Thoracic aorta (tissue), 2 donors: ENCODE data around the gene VGLL4. TPM values are rescaled to one million over a fixed set of nuclear protein-coding genes. Genes with fewer than 3 reads are reported as not detected.

ENCODE experiments used
- ATAC-seq: fragments of 150-250 bp; one replicate; pipeline ENCODE4 v1.8.0; 2017; ENCODE audit warnings: low read depth; ENCODE audit not compliant: insufficient number of reproducible peaks, low FRiP score
- DNase-seq: peaks from one replicate; pipeline ENCODE4 v3.0.0-alpha.2; 2020; ENCODE audit warnings: low spot score
- H3K27ac ChIP-seq, 2 donors: fragments of 200-600 bp; sonication (generic); 1 replicate in 1 of 2; 2 replicates in 1 of 2; pipeline ENCODE4 v1.5.1; 2016; ENCODE audit warnings: mild to moderate bottlenecking in 2 of 2, moderate library complexity in 2 of 2
- H3K27me3 ChIP-seq: fragments of 200-600 bp; sonication (generic); replicated peaks from 2 replicates; pipeline ENCODE4 v1.6.0; 2016; ENCODE audit warnings: mild to moderate bottlenecking; ENCODE audit not compliant: insufficient read depth
- H3K36me3 ChIP-seq: fragments of 200-600 bp; sonication (generic); one replicate; pipeline ENCODE4 v1.5.1; 2016
- H3K4me1 ChIP-seq, 2 donors: fragments of 200-600 bp; sonication (generic); 1 replicate in 1 of 2; 2 replicates in 1 of 2; pipeline versions ENCODE4 v1.5.1 to v1.6.0; 2016; ENCODE audit warnings: low read depth in 2 of 2, mild to moderate bottlenecking in 1 of 2; ENCODE audit not compliant: control insufficient read depth in 1 of 2
- H3K4me3 ChIP-seq: fragments of 200-600 bp; sonication (generic); 2 replicates; pipeline ENCODE4 v1.5.1; 2016; ENCODE audit warnings: mild to moderate bottlenecking
- H3K9me3 ChIP-seq: fragments of 200-600 bp; sonication (generic); 2 replicates; pipeline ENCODE4 v1.5.1; 2016
- total RNA-seq, 2 donors: library from RNA; depleted of rRNA; stranded (reverse); fragments of >200 nt; gene quantifications; one replicate each; pipeline versions ENCODE4 v1.1.0 to v1.2.3, GENCODE V29; 2016
- TF ChIP-seq, protein P1 (sequence below): fragments of 200-600 bp; sonication (generic); IDR thresholded peaks from one replicate; pipeline ENCODE4 v1.5.1; 2019; ENCODE audit warnings: antibody characterized with exemption

The VGLL4 gene
- total RNA-seq, 2 donors from 2014 or later = 113 to 114 TPM

DNA sequence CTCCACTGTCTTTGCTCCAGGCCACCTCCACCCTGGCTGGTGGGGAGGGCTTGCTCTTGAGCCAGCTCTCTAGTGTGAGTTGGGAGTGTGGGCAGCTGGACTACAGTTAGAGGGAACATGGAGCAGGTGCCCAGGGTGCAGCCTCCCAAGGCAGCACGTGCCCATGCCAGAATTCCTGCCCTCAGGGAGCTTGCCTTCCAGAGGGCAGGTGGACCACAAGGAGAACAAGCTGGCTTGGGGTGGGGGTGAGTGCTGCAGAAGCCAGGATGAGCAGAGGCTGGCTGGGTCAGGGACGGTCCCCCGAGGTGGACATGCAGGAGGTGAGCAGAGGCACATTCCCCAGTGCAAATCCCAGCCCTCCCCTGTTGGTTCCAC lies 89.5 kb downstream of the VGLL4 start:
- Histone ChIP-seq H3K4me3 (peak overlapping the region; percentile 9), H3K9me3 (no peaks in the 10 kb centered on the region), H3K27ac (peak overlapping the region; percentile 75 to 87), H3K27me3 (no peaks in the 10 kb centered on the region), H3K4me1 (peaks cover 50 to 64% of the 10 kb centered on the region in 2 donors), H3K36me3 (no peaks in the 10 kb centered on the region)
- no peak for ATAC-seq
- TF ChIP-seq, protein P1, sequence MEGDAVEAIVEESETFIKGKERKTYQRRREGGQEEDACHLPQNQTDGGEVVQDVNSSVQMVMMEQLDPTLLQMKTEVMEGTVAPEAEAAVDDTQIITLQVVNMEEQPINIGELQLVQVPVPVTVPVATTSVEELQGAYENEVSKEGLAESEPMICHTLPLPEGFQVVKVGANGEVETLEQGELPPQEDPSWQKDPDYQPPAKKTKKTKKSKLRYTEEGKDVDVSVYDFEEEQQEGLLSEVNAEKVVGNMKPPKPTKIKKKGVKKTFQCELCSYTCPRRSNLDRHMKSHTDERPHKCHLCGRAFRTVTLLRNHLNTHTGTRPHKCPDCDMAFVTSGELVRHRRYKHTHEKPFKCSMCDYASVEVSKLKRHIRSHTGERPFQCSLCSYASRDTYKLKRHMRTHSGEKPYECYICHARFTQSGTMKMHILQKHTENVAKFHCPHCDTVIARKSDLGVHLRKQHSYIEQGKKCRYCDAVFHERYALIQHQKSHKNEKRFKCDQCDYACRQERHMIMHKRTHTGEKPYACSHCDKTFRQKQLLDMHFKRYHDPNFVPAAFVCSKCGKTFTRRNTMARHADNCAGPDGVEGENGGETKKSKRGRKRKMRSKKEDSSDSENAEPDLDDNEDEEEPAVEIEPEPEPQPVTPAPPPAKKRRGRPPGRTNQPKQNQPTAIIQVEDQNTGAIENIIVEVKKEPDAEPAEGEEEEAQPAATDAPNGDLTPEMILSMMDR = no peak
- DNase-seq = no peak

DNA sequence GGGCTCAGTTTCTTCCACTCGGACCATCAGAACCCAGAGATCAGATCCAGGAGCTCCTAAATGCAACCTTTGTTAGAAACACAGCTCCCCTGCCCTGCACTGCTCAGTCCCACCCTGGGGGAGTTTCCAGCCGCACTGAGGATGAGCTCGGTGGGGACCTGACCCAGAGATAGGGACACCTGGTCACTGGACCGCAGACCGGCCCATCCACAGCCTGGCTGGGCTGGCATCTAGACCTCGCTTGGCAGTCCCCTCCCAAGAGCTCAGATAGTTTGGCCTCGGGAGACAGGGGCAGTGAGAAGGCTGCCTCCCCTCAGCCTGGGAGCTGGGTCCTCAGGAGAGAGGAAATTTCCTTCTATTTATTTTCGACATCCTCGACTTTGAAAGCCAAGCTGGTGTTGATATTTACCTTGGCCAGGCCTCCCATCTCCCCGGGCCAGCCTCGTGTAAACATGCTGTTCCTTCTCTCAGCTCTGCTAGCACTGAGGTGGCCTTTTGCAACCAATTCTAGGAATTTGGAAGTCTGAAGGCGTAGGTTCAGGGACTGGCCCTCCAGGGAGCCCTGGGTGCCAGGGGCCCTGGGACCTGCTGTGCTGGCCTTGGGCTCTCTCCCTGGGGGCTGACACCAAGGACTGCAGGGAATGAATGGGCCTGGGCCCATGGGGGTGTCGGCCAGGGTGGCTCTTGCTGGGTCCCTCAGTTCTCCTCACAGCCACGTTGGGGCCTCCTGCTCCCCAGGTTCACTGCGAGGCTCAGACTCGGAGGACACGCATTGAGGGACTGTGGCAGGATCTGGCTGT lies 90.1 kb downstream of the VGLL4 start:
- no peaks in the 10 kb centered on the region for H3K27me3 ChIP-seq
- DNase-seq (no peak), ATAC-seq (peak; percentile 74)
- H3K36me3 ChIP-seq = no peaks in the 10 kb centered on the region
- H3K27ac ChIP-seq = peak overlapping the region; percentile 75 to 87
- peak overlapping the region; percentile 9 for H3K4me3 ChIP-seq
- TF ChIP-seq, protein P1 = no peak
- H3K4me1 ChIP-seq = peaks cover 51 to 63% of the 10 kb centered on the region in 2 donors
- H3K9me3 ChIP-seq = no peaks in the 10 kb centered on the region

DNA sequence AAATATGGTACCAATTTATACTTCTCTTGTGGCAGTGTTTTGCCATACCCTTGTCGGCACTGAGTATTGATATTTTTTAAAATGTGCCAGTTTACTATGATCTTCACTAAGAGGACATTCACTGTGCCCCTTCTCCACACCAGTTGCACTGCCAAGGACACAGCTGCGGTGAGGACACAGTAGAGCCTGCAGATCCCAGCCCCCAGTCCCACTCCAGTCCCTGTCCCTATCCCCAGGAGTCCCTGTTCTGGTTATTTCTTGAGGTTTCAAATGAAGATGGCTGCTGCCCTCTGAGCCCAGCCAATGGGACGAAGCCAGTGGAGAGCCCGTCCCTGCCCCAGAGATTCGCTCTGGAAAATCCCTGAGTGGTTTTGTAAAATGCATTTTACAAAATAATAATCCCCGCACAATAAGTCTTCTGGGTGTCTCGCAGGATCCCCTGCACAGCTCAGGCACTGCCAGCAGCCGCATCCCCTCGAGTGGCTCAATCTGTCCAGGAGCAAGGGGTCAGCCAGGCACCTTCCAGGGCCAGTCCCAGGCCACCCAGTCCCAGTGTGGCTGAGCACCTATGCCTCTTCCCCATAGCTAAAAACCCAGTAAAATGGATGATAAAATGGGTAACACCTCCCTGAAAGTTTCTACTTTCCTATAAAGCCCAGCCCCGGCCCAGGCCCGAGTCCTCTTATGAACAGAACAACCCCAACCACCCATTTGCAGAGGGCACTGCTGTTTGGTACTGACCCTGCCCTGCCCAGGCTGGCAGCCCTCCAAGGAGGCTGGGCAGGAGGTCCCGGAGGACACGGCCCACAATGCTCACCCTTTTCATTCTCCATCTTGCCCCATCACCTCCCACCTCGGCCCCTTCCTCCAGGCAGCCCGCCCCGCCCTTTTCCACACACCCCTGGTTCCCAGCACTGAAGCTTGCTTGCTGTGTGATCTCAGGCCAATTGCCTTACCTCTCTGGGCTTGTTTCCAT lies 91.1 kb downstream of the VGLL4 start:
- H3K4me3 ChIP-seq = no peak overlapping the region
- peak overlapping the region; percentile 75 to 87 for H3K27ac ChIP-seq
- no peak for DNase-seq
- no peaks in the 10 kb centered on the region for H3K36me3 ChIP-seq
- H3K4me1 ChIP-seq = peaks cover 46 to 52% of the 10 kb centered on the region in 2 donors
- no peaks in the 10 kb centered on the region for H3K27me3 ChIP-seq
- TF ChIP-seq, protein P1 = no peak
- H3K9me3 ChIP-seq = no peaks in the 10 kb centered on the region
- no peak for ATAC-seq

DNA sequence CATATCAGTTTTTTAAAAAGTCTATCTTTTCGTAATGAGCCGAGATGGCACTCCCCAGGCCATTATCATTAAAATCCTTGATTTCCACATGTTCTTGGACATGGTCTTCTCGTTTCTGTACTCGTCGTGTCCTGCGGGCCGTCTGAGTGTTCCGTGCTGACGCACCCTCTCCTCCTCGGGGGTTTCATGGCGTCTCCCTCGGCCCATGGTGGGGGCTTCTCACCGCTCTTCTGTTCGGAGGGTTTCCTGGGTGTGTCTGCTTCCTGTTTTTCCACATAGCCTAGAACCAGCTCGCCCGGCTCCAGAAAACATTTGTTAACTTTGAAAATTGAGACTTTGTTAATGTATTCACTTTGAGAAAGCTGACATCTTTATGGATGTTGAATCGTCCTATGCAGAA lies 92.7 kb downstream of the VGLL4 start:
- ATAC-seq (no peak), DNase-seq (no peak)
- TF ChIP-seq, protein P1 = no peak
- no peaks in the 10 kb centered on the region for H3K36me3 ChIP-seq
- peaks cover 31 to 37% of the 10 kb centered on the region in 2 donors for H3K4me1 ChIP-seq
- no peaks in the 10 kb centered on the region for H3K27me3 ChIP-seq
- no peaks in the 10 kb centered on the region for H3K9me3 ChIP-seq
- H3K4me3 ChIP-seq = no peak overlapping the region
- H3K27ac ChIP-seq = no peak overlapping the region

DNA sequence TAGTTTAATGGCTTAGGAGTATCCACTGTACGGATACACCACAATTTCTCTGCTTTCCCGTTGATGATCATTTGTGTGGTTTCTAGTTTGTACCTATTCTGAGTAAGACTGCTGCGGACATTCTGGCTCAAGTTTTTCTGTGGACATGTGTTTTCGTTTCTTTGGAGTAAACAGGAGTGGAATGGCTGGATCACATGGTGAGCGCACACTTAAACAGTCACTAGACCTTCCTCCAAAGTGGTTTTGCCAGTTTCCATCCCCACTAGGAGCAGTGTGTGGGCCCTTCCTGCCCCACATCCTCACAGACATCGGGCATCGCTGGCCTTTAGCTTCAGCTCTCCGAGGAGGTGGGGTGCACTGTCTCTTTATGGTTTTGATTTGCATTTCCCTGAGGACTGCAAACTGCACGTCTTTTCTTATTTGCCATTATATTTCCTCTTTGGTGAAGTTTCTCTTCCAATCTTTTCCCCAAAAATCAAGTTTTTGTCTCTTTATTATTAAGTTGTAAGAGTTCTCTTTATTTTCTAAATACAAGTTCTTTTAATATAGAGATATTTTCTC lies 94.1 kb downstream of the VGLL4 start:
- no peaks in the 10 kb centered on the region for H3K9me3 ChIP-seq
- H3K36me3 ChIP-seq = no peaks in the 10 kb centered on the region
- H3K4me1 ChIP-seq = peaks cover 17 to 36% of the 10 kb centered on the region in 2 donors
- TF ChIP-seq, protein P1 = no peak
- DNase-seq (no peak), ATAC-seq (no peak)
- no peak overlapping the region for H3K4me3 ChIP-seq
- no peak overlapping the region for H3K27ac ChIP-seq
- H3K27me3 ChIP-seq = no peaks in the 10 kb centered on the region
